Caki2 (cell line): ENCODE results near the gene FGF7. TPM values are rescaled to one million over a fixed set of nuclear protein-coding genes. Genes with fewer than 3 reads are reported as not detected.
"Not testable (repeated sequence)": the region's sequence is repeated elsewhere in the genome, so short reads cannot be mapped to it uniquely, and the experiment has no call there.

ENCODE experiments used
- DNase-seq: peaks from one replicate; pipeline ENCODE4 v3.0.0-alpha.2; 2015; ENCODE audit warnings: low read depth
- in situ Hi-C: cut with HindIII; loops from 2 replicates; pipeline ENCODE4 v1.10.0; 2016; ENCODE audit warnings: low sequenced_read_pairs, low pct_unique_long_range_greater_than_20kb, mixed read lengths
- total RNA-seq: library from RNA; depleted of rRNA; stranded (reverse); fragments of >200 nt; shearing (Covaris generic); gene quantifications from 2 replicates; pipeline ENCODE4 v1.2.3, GENCODE V29; 2014; ENCODE audit warnings: low replicate concordance

Gene FGF7
- total RNA-seq, 1 experiment from 2014 or later, result not detected

DNA sequence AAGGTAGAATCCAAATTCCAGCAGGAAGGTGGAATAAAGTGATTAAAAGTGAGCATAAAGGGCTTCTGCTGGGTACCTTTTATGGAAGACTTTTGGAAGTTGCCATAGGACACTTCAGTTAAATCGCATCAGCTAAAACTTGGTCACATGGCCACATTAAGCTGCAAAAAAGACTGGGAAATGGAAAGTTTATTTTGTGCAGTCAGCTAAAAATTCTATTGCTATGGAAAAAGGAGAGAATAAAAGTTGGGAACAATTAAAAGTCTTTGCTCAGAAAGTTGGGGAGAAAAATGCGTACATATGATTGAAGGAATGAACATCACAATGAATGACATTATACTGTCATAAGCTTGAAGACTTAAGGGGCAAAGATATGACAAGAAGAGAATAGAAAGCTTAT, 49.3 kb downstream of the FGF7 start:
- in situ Hi-C loops, result no loop called here

DNA sequence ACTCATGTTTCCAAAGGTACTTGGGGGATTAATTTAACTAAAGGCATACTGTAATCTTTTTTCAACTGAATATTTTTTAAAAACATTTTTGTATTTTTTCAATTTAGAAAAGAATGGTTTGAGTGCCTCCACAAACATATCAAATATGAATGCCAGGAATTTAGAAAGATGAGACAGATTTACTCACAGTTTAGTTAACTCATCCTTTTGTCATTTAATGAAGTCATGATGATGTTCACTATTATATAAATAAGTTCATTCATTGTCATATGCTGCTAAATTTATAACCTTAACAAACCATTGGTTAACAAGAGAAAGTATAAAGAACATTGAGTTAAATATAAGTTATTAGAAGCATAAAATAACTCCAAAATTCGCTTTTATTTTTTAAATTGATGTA, 50.0 kb downstream of the FGF7 start:
- in situ Hi-C loops, result no loop called here
- no peak for DNase-seq

More for the DNA sequence above, 49.3 kb downstream of the FGF7 start:
- no peak for DNase-seq

DNA sequence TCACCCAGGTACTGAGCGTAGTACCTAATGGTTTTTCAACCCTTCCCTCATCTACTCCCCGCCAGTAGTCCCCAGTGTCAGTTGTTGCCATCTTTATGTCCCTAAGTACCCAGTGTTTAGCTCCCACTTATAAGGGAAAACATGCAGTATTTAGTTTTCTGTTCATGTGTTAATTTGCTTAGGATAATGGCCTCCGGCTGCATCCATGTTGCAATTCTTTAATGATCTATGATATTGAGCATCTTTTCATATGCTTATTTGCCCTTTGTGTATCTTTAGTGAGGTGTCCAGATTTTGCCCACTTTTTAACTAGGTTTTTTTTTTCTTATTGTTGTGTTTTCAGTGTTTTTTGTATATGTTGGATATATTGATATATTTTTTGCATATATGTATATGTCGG, 55.0 kb downstream of the FGF7 start:
- in situ Hi-C loops, DNase-seq: not testable (repeated sequence)

DNA sequence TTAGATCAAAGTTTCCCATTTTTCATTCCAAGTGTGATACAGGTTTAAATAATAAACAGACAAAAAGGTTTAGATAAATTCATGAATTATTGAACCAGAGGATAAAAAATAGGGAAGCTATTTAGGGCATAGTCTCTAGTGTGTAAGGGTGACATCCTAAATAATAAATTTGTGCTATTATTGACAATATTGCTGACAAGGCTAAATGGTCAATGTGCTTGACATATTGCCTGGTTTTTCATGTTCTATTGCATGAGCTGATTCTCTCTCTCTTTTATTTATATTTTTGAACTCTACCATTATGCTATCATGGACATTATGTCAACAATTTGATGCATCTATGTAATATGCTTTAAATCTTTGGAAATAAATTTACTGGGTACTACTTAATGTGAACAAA, 55.9 kb downstream of the FGF7 start:
- DNase-seq, in situ Hi-C loops: not testable (repeated sequence)

DNA sequence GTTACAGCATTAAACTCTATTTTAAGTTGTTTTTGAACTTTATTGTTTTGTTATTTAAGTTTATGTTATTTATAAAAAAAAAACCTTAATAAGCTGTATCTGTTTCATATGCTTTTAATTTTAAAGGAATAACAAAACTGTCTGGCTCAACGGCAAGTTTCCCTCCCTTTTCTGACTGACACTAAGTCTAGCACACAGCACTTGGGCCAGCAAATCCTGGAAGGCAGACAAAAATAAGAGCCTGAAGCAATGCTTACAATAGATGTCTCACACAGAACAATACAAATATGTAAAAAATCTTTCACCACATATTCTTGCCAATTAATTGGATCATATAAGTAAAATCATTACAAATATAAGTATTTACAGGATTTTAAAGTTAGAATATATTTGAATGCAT, 62.4 kb downstream of the FGF7 start:
- DNase-seq, in situ Hi-C loops: not testable (repeated sequence)

DNA sequence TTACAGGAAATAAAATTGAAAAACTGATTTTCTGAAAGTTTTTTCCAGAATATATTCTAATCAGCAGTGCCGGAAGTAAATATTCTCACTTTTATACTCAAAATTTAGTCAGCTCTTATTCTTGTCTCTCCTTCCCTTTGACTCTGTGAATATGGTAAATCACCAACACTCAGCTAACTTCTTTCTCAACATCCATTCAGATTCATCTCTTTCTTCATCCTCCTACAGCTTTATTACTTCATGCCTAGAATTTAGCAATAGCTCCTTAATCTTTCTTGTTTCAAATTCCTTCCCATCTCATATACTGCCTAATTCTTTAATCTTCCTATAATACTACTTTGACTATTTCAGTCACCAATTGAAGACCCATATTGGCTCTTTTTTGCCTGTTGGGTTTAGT, 67.9 kb downstream of the FGF7 start:
- DNase-seq, result no peak
- in situ Hi-C loops, result no loop called here

DNA sequence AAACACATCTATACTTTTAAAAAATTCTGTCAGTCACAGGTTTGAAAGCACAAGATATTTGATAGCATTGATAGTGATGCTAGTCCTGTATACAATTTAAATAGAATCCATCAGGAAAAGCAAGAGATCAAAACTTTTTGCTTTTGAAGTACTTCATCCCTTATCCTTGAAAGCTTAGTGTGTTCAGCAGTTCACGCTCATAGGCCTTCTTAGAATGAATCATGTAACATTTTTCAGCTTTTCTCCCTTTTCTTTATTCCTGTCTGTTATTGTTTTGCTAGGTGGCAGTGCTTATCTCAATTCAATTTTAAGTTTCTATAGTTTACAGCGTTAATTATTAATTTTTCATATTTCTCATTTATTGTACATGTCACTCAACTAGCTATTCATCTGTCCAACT, 69.1 kb downstream of the FGF7 start:
- in situ Hi-C loops, result no loop called here
- DNase-seq, result no peak

DNA sequence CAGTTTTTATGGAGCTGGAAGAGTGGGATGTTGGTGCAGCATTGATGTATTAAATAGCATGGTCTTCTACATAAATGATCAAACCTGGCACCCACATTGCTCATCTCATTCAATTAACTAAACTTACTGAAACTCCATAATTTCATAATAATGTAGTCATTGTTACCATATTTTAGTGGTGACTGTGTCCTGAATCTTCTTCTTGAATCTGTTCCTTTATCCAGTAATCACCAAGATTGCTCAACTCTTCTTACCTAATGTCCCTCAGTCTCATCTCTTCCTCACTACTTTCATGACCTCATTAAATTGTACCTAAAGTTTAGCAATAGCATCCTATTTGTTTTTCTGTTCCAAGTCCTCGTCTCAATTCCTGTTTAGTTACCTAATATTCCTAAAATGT, 69.8 kb downstream of the FGF7 start:
- DNase-seq, result no peak
- in situ Hi-C loops, result no loop called here

DNA sequence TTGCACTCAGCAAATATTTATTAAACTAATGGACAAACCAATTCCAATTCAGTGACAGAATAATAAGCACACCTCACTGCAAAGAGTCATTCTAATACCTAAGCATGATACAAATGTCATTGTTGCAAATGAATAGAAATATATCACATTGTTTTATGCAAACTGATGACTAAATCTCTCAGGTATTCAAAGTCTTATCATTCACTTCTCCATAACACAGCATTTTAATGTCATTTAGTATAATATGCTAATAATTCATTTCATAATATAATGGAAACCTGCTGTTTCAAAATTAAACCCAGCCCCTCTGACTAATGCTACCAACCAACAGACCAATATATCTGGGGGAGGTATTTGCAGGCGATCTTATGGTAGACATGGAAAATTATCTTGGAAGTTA, 71.8 kb downstream of the FGF7 start:
- DNase-seq, result no peak
- in situ Hi-C loops, result no loop called here

DNA sequence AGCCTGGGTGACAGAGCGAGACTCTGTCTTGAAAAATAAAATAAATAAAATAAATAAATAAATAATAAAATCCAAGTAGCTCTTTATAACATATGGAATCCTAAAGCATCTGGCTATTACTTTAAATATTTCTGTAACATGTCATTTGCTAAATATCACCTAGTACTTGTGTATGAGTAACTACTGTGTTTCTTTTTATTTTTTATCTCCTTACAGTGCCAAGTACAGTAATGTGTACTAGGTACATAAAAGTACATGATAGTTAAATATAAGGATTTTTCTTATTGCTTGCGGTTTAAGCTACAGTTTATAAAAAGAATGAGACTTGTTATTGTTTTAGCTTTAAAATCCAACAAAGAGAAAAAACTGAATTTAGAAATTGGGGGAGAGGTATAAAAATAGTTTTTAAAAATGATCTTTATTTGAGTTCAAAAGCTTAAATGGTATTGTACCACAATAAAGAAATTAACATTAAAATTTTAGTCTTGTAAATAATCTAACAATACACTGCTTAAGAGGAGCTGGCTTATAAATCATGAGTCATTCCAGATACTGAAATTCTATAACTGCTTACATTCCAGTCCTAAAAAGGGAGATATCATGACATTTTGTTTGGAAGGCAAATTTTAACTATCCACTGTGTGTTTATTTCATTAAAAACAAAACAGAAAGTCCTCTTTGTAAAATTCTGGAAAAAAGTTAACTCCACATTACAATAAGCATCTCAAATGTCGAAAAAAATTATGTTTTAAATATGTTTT, 73.1 kb downstream of the FGF7 start:
- in situ Hi-C loops, result no loop called here
- no peak for DNase-seq

DNA sequence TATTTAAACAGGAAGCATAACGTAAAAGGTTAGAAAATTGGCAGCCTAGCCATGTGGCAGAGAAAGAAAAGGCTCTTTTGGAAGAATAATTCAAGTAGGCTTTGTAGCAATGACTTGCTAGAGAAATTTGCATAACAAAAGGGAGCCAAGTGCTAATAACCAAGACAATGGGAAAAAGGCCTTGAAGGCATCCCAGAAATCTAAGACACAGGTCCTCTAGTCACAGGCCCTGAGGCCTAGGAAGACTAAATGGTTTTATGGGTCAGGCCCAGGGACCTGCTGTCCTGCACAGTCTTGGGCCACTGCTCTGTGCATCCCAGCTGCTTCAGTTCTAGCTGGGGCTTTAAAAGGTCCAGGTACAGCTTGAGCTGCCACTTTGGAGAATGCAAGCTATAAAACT, 78.5 kb downstream of the FGF7 start:
- no peak for DNase-seq
- in situ Hi-C loops, result no loop called here

DNA sequence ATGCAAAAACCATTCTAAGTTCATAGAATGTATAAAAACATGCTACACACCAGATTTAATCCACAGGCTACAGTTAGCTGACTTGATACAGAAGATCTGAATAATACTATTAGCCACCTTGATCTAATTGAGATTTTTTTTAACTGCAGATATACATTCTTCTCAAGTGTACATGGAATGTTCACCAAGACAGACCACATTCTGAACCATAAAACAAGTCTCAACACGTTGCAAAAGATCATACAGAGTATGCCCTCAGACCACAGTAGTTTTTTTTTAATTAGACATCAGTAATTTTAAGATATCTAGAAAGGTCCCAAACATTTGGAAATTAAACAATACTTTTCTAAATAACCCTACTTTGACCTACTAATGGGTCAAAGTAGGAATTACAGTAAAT, 83.3 kb downstream of the FGF7 start:
- in situ Hi-C loops, result no loop called here

DNA sequence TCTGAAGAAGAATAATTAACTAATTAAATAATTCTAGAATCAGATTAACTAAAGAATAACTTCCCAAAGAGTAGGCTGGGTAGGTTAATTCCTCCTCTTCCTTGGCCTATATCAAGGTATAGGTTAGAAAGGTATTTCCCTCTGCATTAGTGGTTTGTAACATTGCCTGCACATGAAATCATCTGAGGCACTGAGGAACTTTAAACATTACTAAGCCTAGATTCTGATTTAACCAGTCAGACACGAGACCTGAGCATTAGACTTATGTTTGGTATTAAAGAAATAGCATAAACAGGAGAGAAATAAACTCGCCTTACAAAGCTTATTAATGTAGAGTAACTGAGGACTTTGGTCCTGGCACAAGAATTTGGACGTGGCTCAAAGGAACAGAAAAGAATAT, 84.2 kb downstream of the FGF7 start:
- DNase-seq, result no peak
- in situ Hi-C loops, result no loop called here

More for the DNA sequence above, 83.3 kb downstream of the FGF7 start:
- DNase-seq, result no peak

DNA sequence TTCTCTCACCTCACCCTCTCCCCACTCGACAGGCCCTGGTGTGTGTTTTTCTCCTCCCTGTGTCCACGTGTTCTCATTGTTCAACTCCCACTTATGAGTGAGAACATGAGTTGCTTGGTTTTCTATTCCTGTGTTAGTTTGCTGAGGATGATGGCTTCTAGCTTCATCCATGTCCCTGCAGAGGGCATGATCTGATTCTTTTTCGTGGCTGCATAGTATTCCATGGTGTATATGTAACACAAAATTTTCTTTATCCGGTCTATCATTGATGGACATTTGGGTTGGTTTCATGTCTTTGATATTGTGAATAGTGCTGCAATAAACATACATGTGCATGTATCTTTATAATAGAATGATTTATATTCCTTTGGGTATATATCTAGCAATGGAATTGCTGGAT, 89.7 kb downstream of the FGF7 start:
- in situ Hi-C loops, result not testable (repeated sequence)

DNA sequence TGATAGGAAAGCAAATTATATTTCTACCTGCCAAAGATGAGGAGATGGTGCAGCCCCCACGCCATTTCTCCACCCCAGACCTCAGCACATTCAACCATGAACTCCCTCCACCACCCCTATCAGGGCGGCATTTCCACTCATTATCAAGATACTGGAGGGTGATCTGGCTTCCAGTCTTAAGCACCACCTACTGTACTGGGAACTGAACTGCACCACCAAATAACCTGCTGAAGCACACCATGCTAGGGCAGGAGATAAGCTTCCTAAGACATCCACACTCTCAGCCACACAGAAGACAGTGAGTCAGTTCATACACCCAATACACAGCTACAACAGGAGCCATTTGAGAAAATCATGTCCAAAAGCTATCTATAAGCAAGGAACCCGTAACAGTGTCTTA, 98.8 kb downstream of the FGF7 start:
- in situ Hi-C loops, result no loop called here
- DNase-seq, result no peak

More for the DNA sequence above, 89.7 kb downstream of the FGF7 start:
- DNase-seq, result not testable (repeated sequence)

DNA sequence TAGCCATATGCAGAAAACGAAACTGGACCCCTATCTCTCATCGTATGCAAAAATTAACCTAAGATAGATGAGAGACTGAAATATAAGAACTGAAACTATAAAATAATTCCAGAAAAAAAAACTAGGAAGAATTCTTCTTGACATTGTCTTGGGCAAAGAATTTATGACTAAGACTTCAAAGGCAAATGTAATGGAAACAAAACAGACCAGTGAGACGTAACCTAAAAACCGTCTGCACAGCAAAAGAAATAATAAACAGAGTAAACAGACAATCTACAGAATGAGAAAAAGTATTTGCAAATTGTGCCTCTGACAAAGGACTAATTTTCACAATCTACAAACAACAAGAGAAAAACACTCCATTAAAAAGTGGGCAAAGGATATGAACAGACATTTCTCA, 105.2 kb downstream of the FGF7 start:
- in situ Hi-C loops, result no loop called here
- no peak for DNase-seq

DNA sequence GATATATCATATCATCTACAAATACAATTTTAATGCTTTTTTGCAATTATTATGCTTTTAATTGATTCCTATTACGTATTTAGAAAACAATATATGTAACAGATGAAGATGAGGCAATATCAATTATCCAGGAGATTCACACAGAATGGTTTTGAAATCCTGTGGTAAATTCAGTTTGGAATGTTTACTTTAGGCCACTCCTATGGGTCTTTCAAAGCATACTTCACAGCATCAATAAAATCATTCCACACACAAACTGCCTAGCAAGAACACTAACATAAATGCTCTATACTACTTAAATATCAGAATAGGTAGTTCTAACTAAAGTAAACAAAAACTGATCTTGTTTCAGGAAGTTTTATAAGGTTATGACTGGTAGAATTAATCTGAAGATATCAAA, 107.0 kb downstream of the FGF7 start:
- no peak for DNase-seq
- in situ Hi-C loops, result no loop called here
